Activated CD8-positive, alpha-beta T cell treated with anti-CD3 and anti-CD28 coated beads for 36 hours (primary cell): ENCODE measurements around the gene MAGEA2. TPM values are rescaled to one million over a fixed set of nuclear protein-coding genes. Genes with fewer than 3 reads are reported as not detected.
"Not testable (repeated sequence)": the region's sequence is repeated elsewhere in the genome, so short reads cannot be mapped to it uniquely, and the experiment has no call there.

Experiments
- ATAC-seq: fragments of 200-7000 bp; cut with Tn5 transposase; one replicate; pipeline ENCODE4 v1.10.0; 2021; ENCODE audit warnings: mild to moderate bottlenecking, moderate library complexity
- CTCF ChIA-PET: fragments of 350-600 bp; sonication (Branson Sonifier 250); formaldehyde crosslinking; loops from one replicate; lab custom pipeline; 2021; ENCODE audit warnings: antibody characterized with exemption; lab: Charles Lee
- POLR2A ChIA-PET: fragments of 350-600 bp; sonication (Branson Sonifier 250); formaldehyde crosslinking; loops from one replicate; lab custom pipeline; 2021; ENCODE audit warnings: antibody characterized with exemption; lab: Charles Lee
- DNase-seq: peaks from one replicate; pipeline ENCODE4 v3.0.0-alpha.2; 2020
- H3K27ac Mint-ChIP-seq: one replicate; pipeline ENCODE4 v1.8.0; 2021; ENCODE audit warnings: mild to moderate bottlenecking, mixed read lengths
- H3K27me3 Mint-ChIP-seq: one replicate; pipeline ENCODE4 v1.8.0; 2021; ENCODE audit warnings: mixed read lengths
- H3K36me3 Mint-ChIP-seq: one replicate; pipeline ENCODE4 v1.8.0; 2021; ENCODE audit warnings: low read depth, mixed read lengths
- H3K4me1 Mint-ChIP-seq: one replicate; pipeline ENCODE4 v1.8.0; 2021; ENCODE audit warnings: low read depth, mixed read lengths
- H3K4me3 Mint-ChIP-seq: one replicate; pipeline ENCODE4 v1.8.0; 2021; ENCODE audit warnings: mild to moderate bottlenecking, moderate library complexity, mixed read lengths
- H3K9me3 Mint-ChIP-seq: one replicate; pipeline ENCODE4 v1.8.0; 2021; ENCODE audit warnings: mixed read lengths
- CTCF ChIP-seq: fragments of 200-600 bp; IDR thresholded peaks from one replicate; pipeline ENCODE4 v1.8.0; 2022; ENCODE audit warnings: antibody characterized with exemption, mild to moderate bottlenecking
- intact Hi-C: fragments of 100-400 bp; cut with micrococcal nuclease; formaldehyde crosslinking; loops from one replicate; pipeline ENCODE4 v1.10.0; 2022
- total RNA-seq, 2 experiments: library from RNA; stranded (reverse); gene quantifications; one replicate each; pipeline ENCODE4 v1.2.3, GENCODE V29; 2021

The MAGEA2 gene
- total RNA-seq, 2 experiments from 2014 or later, result not detected

DNA sequence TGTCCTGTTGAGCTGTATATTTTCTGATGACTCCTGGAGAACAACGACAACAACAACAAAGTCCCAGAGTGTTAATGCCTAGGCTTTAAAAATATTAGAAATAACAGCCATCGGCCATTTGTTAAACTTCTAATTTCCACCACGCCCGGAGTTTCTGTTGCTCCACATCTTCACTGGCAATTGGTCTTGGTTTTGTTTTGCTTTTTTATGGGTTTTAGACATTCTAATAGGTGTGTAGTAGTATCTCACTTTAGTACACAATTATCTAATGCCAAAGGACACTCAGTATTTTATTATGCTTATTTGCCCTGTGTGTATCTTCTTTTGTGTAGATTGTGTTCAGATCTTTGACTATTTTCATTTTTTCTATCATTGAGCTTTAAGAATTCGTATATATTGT lies 15.1 kb downstream of the MAGEA2 start:
- H3K4me1 Mint-ChIP-seq, result no peaks in the 10 kb centered on the region
- CTCF ChIA-PET, result no interaction called here
- no peak overlapping the region for H3K4me3 Mint-ChIP-seq
- H3K27me3 Mint-ChIP-seq, result no peaks in the 10 kb centered on the region
- POLR2A ChIA-PET, result no interaction called here
- ATAC-seq (no peak), DNase-seq (no peak)
- H3K9me3 Mint-ChIP-seq, result no peaks in the 10 kb centered on the region
- no peak for TF ChIP-seq CTCF
- no peak overlapping the region for H3K27ac Mint-ChIP-seq
- intact Hi-C loops, result no loop called here
- H3K36me3 Mint-ChIP-seq, result no peaks in the 10 kb centered on the region

- POLR2A ChIA-PET, H3K9me3 Mint-ChIP-seq, DNase-seq, H3K27ac Mint-ChIP-seq, CTCF ChIA-PET, ATAC-seq, H3K36me3 Mint-ChIP-seq, intact Hi-C loops, H3K4me3 Mint-ChIP-seq, H3K4me1 Mint-ChIP-seq, H3K27me3 Mint-ChIP-seq: not testable (repeated sequence)
Measured at GRCh38 chrX:152736528-152736927, 17.1 kb downstream of the MAGEA2 start.

DNA sequence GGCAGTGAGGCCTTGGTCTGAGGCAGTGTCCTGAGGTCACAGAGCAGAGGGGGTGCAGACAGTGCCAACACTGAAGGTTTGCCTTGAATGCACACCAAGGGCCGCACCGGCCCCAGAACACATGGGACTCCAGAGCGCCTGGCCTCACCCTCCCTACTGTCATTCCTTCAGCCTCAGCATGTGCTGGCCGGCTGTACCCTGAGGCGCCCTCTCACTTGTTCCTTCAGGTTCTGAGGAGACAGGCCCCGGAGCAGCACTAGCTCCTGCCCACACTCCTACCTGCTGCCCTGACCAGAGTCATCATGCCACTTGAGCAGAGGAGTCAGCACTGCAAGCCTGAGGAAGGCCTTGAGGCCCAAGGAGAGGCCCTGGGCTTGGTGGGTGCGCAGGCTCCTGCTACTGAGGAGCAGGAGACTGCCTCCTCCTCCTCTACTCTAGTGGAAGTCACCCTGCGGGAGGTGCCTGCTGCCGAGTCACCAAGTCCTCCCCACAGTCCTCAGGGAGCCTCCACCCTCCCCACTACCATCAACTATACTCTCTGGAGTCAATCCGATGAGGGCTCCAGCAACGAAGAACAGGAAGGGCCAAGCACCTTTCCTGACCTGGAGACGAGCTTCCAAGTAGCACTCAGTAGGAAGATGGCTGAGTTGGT lies 17.7 kb downstream of the MAGEA2 start:
- intact Hi-C loops, result no loop called here
- H3K27ac Mint-ChIP-seq, result no peak overlapping the region
- ChIA-PET POLR2A (no interaction called here), CTCF (no interaction called here)
- H3K36me3 Mint-ChIP-seq, result no peaks in the 10 kb centered on the region
- no peaks in the 10 kb centered on the region for H3K4me1 Mint-ChIP-seq
- no peaks in the 10 kb centered on the region for H3K27me3 Mint-ChIP-seq
- ATAC-seq (no peak), DNase-seq (no peak)
- no peaks in the 10 kb centered on the region for H3K9me3 Mint-ChIP-seq
- no peak overlapping the region for H3K4me3 Mint-ChIP-seq
- TF ChIP-seq CTCF, result no peak

GRCh38 chrX:152735101-152735500 lies 18.5 kb downstream of the MAGEA2 start:
- ChIA-PET CTCF (no interaction called here), POLR2A (no interaction called here)
- no peak overlapping the region for H3K4me3 Mint-ChIP-seq
- TF ChIP-seq CTCF, result no peak
- no peaks in the 10 kb centered on the region for H3K4me1 Mint-ChIP-seq
- intact Hi-C loops, result no loop called here
- H3K9me3 Mint-ChIP-seq, result no peaks in the 10 kb centered on the region
- H3K27ac Mint-ChIP-seq, result no peak overlapping the region
- no peaks in the 10 kb centered on the region for H3K36me3 Mint-ChIP-seq
- ATAC-seq (no peak), DNase-seq (no peak)
- H3K27me3 Mint-ChIP-seq, result no peaks in the 10 kb centered on the region

GRCh38 chrX:152734143-152734858 lies 19.3 kb downstream of the MAGEA2 start:
- H3K27me3 Mint-ChIP-seq, H3K9me3 Mint-ChIP-seq, CTCF ChIA-PET, DNase-seq, POLR2A ChIA-PET, H3K4me3 Mint-ChIP-seq, H3K27ac Mint-ChIP-seq, ATAC-seq, H3K36me3 Mint-ChIP-seq, H3K4me1 Mint-ChIP-seq, intact Hi-C loops: not testable (repeated sequence)

- peaks cover 2% of the 10 kb centered on the region for H3K27me3 Mint-ChIP-seq
- ATAC-seq (no peak), DNase-seq (no peak)
- H3K9me3 Mint-ChIP-seq, result no peaks in the 10 kb centered on the region
- no peak within 1 kb of the TSS for H3K4me3 Mint-ChIP-seq
- no peaks in the 10 kb centered on the region for H3K4me1 Mint-ChIP-seq
- ChIA-PET POLR2A (no interaction called here), CTCF (no interaction called here)
- no peaks in the 10 kb centered on the region for H3K36me3 Mint-ChIP-seq
- no peak for TF ChIP-seq CTCF
- intact Hi-C loops, result no loop called here
- H3K27ac Mint-ChIP-seq, result no peak within 1 kb of the TSS
Measured at GRCh38 chrX:152733261-152733975, 20.2 kb downstream of the MAGEA2 start, which contains the start of the genes CSAG1 and MAGEA12. Gene CSAG1, minus strand, starts transcription at chrX:152733721. Its CDS starts 1,261 bp downstream, at chrX:152732460. Gene MAGEA12, plus strand, starts transcription at chrX:152733757. Its CDS starts 2,405 bp downstream, at chrX:152736162.
